Measurements from ENCODE around the gene C16orf78. TPM values are rescaled to one million over a fixed set of nuclear protein-coding genes. Genes with fewer than 3 reads are reported as not detected.

Gene C16orf78
- polyA plus RNA-seq, 1 donor from 2014 or later, result not detected

DNA sequence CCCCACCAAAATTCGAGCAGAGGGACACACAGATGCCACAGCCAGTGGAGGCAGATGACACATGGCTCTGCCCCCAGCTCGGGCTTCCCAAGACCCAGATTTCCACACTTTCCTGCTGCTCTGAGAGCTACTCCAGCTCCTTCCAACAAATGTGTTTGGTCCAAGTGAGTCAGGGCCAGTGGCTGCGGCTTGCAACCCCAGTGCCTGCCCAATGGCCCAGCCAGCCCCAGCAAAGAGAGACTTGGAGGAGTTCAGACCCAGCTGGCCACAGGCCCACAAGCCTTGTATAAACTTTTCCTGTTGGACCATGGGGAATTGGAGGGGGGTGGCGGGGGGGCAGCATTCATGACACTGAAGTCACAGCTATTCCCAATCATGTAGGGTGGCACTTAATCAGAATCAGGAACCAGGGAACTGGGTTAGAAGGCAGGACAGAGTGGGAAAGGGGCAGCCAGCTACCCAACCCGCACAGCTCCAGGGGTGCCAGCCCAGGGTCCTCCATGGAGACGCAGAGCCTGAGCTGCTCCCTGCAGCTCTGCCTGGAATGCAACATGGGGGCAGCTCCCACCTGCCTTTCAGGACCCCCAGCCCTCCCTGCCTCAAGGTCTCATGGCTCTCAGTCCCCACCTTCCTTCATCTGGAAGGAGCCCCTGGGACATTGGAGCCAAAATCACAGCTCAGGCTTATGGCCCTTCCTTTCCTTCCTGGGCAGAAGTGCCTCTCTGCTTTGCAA is 17.5 kb upstream of the C16orf78 start:
- Histone ChIP-seq H3K36me3 (ENCODE audit: insufficient read depth, low read length) (no peaks in the 10 kb centered on the region), H2AFZ (ENCODE audit: low read depth, low read length) (no peak overlapping the region), H3K9ac (ENCODE audit: low read length) (no peak overlapping the region), H3K27me3 (ENCODE audit: insufficient read depth, low read depth, low read length) (peaks cover 5% of the 10 kb centered on the region), H3K79me2 (replicated peaks; ENCODE audit: insufficient read depth, low read length) (no peaks in the 10 kb centered on the region), H3K9me2 (ENCODE audit: insufficient read depth, low read length) (no peaks in the 10 kb centered on the region), H3K4me3 (ENCODE audit: low read length) (no peak overlapping the region), H3K27ac (ENCODE audit: low read length) (no peak overlapping the region), H3K9me3 (ENCODE audit: low read length) (no peaks in the 10 kb centered on the region), H3K4me2 (ENCODE audit: low read length) (no peak overlapping the region), H4K20me1 (ENCODE audit: insufficient read depth) (no peaks in the 10 kb centered on the region), H3F3A (ENCODE audit: insufficient read depth, low read length, poor library complexity, severe bottlenecking) (no peaks in the 10 kb centered on the region)
- TF ChIP-seq EZH2 (IDR thresholded peaks at IDR 0.05; ENCODE audit: borderline replicate concordance, insufficient read depth, low read length, poor library complexity, severe bottlenecking), result no peak
- TF ChIP-seq EP300 (conservative IDR thresholded peaks at IDR 0.05; ENCODE audit: poor library complexity, severe bottlenecking), result no peak
- no peak for TF ChIP-seq MXI1 (conservative IDR thresholded peaks at IDR 0.05; ENCODE audit: poor library complexity, severe bottlenecking)
- TF ChIP-seq, protein P1, sequence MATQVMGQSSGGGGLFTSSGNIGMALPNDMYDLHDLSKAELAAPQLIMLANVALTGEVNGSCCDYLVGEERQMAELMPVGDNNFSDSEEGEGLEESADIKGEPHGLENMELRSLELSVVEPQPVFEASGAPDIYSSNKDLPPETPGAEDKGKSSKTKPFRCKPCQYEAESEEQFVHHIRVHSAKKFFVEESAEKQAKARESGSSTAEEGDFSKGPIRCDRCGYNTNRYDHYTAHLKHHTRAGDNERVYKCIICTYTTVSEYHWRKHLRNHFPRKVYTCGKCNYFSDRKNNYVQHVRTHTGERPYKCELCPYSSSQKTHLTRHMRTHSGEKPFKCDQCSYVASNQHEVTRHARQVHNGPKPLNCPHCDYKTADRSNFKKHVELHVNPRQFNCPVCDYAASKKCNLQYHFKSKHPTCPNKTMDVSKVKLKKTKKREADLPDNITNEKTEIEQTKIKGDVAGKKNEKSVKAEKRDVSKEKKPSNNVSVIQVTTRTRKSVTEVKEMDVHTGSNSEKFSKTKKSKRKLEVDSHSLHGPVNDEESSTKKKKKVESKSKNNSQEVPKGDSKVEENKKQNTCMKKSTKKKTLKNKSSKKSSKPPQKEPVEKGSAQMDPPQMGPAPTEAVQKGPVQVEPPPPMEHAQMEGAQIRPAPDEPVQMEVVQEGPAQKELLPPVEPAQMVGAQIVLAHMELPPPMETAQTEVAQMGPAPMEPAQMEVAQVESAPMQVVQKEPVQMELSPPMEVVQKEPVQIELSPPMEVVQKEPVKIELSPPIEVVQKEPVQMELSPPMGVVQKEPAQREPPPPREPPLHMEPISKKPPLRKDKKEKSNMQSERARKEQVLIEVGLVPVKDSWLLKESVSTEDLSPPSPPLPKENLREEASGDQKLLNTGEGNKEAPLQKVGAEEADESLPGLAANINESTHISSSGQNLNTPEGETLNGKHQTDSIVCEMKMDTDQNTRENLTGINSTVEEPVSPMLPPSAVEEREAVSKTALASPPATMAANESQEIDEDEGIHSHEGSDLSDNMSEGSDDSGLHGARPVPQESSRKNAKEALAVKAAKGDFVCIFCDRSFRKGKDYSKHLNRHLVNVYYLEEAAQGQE (IDR thresholded peaks at IDR 0.05; ENCODE audit: borderline replicate concordance), result no peak
- no peak for TF ChIP-seq RAD21 (conservative IDR thresholded peaks at IDR 0.05)
- TF ChIP-seq, protein P2, sequence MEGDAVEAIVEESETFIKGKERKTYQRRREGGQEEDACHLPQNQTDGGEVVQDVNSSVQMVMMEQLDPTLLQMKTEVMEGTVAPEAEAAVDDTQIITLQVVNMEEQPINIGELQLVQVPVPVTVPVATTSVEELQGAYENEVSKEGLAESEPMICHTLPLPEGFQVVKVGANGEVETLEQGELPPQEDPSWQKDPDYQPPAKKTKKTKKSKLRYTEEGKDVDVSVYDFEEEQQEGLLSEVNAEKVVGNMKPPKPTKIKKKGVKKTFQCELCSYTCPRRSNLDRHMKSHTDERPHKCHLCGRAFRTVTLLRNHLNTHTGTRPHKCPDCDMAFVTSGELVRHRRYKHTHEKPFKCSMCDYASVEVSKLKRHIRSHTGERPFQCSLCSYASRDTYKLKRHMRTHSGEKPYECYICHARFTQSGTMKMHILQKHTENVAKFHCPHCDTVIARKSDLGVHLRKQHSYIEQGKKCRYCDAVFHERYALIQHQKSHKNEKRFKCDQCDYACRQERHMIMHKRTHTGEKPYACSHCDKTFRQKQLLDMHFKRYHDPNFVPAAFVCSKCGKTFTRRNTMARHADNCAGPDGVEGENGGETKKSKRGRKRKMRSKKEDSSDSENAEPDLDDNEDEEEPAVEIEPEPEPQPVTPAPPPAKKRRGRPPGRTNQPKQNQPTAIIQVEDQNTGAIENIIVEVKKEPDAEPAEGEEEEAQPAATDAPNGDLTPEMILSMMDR (IDR thresholded peaks at IDR 0.05; ENCODE audit: poor library complexity, severe bottlenecking), result no peak
- TF ChIP-seq POLR2AphosphoS5 (IDR thresholded peaks at IDR 0.05), result no peak
- TF ChIP-seq TAF1 (IDR thresholded peaks at IDR 0.05; ENCODE audit: low read depth), result no peak
- TF ChIP-seq SMC3 (conservative IDR thresholded peaks at IDR 0.05; ENCODE audit: poor library complexity), result no peak

DNA sequence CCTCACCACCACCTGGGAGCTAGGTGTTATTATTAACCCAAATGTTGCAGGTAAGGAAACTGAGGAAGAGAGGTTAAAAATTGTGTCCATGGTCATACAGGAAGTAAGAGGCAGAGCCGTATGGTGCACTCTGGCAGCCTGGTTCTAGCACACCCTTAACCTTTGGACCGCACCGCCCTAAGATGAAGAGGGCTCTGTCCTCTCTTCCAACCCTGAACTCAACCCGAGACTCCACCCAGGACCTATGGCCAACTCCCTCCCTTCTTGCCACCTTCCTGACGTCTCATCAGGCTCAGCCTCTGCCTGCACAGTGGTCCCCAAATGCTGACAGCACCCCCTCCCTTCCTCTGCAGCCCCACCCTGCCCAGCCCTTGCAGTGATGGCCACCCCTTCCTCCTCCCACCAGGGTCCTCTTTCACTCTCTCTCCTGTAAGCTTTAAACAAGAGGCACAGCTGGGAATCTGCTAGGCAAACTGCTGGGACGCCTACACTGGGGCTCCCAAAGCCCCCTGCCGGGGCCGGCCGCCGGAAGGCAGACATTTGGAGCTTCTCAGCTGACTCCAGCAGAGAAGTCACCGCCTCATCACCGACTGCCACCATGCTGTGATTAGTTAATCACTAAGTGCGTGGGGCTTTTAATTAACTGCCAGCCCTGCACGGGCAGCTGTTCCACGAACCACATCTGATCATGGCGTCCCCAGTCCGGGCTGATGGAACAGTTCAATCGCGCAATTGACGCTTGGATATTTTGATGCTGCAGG is 16.7 kb upstream of the C16orf78 start:
- H3K27me3 ChIP-seq (ENCODE audit: insufficient read depth, low read depth, low read length), result no peaks in the 10 kb centered on the region
- TF ChIP-seq POLR2AphosphoS5 (IDR thresholded peaks at IDR 0.05) (no peak), EZH2 (IDR thresholded peaks at IDR 0.05; ENCODE audit: borderline replicate concordance, insufficient read depth, low read length, poor library complexity, severe bottlenecking) (no peak), MXI1 (conservative IDR thresholded peaks at IDR 0.05; ENCODE audit: poor library complexity, severe bottlenecking) (no peak), TAF1 (IDR thresholded peaks at IDR 0.05; ENCODE audit: low read depth) (no peak), EP300 (conservative IDR thresholded peaks at IDR 0.05; ENCODE audit: poor library complexity, severe bottlenecking) (no peak), RAD21 (conservative IDR thresholded peaks at IDR 0.05) (no peak), SMC3 (conservative IDR thresholded peaks at IDR 0.05; ENCODE audit: poor library complexity) (no peak)
- TF ChIP-seq, protein P1 (IDR thresholded peaks at IDR 0.05; ENCODE audit: borderline replicate concordance), result no peak
- TF ChIP-seq, protein P2 (IDR thresholded peaks at IDR 0.05; ENCODE audit: poor library complexity, severe bottlenecking), result no peak
- no peak overlapping the region for H3K27ac ChIP-seq (ENCODE audit: low read length)
- no peak overlapping the region for H3K4me3 ChIP-seq (ENCODE audit: low read length)
- no peaks in the 10 kb centered on the region for H3F3A ChIP-seq (ENCODE audit: insufficient read depth, low read length, poor library complexity, severe bottlenecking)
- H3K36me3 ChIP-seq (ENCODE audit: insufficient read depth, low read length), result no peaks in the 10 kb centered on the region
- H2AFZ ChIP-seq (ENCODE audit: low read depth, low read length), result no peak overlapping the region
- H3K4me2 ChIP-seq (ENCODE audit: low read length), result no peak overlapping the region
- no peaks in the 10 kb centered on the region for H3K79me2 ChIP-seq (replicated peaks; ENCODE audit: insufficient read depth, low read length)
- no peaks in the 10 kb centered on the region for H4K20me1 ChIP-seq (ENCODE audit: insufficient read depth)
- no peak overlapping the region for H3K9ac ChIP-seq (ENCODE audit: low read length)
- H3K9me2 ChIP-seq (ENCODE audit: insufficient read depth, low read length), result no peaks in the 10 kb centered on the region
- no peaks in the 10 kb centered on the region for H3K9me3 ChIP-seq (ENCODE audit: low read length)

All from neural cell (in vitro differentiated cells).